Measurements from ENCODE around the gene VWA5A.
A peak's percentile ranks its signal among the peaks of the same experiment; 100 is the strongest.

Gene VWA5A

GRCh38 chr11:124172101-124172500, 56.9 kb downstream of the VWA5A start:
- DNase-seq: peak; percentile 26 to 66

DNA sequence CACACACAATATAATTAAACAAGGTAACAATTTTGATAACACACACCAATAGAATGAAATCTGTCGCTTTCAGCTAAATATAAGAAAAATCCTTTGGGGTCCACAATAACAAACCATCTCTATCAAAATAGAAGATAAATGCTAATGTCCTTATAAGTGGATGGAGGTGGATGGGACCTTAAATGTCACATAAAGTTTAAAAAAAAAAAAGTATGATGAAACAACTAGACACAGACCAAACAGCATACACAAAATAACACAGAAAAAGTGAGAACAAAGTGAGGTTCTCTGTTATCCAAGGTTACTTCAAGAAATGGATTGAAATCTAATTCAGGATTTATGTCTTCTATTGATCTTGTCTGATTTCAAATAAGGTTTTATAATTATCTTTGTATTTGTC, 57.3 kb downstream of the VWA5A start:
- DNase-seq: no peak

- peak; percentile 37 to 71 for DNase-seq
Measured at GRCh38 chr11:124174001-124174583, 58.8 kb downstream of the VWA5A start.

- no peak for DNase-seq
Measured at GRCh38 chr11:124176925-124177715, 61.9 kb downstream of the VWA5A start.

GRCh38 chr11:124179310-124179709, 64.1 kb downstream of the VWA5A start:
- no peak for DNase-seq

DNA sequence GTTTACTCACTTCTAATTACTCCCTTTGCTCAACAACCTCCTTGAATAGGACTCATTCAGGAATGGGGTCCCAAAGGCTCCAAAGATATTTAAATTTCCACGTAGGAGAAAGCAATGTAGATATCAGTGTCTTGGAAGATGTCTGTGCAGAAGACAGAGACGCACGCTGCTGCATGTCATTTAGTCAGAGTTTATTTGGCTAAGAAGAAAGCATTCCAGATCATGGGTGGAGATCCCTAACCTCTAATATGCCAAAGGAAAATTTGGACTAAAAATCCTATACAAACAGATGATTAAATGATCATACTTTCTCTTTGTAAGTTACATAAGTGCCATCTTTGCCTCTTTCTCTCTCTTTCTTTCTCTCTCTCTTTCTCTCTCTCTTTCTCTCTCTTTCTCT, 67.8 kb downstream of the VWA5A start, which contains the start of gene OR10D3:
Gene OR10D3, plus strand, starts transcription at position 278 of the 400 bp plus-strand sequence. CDS start 1,925 bp downstream, outside the sequence.
- no peak for DNase-seq

DNA sequence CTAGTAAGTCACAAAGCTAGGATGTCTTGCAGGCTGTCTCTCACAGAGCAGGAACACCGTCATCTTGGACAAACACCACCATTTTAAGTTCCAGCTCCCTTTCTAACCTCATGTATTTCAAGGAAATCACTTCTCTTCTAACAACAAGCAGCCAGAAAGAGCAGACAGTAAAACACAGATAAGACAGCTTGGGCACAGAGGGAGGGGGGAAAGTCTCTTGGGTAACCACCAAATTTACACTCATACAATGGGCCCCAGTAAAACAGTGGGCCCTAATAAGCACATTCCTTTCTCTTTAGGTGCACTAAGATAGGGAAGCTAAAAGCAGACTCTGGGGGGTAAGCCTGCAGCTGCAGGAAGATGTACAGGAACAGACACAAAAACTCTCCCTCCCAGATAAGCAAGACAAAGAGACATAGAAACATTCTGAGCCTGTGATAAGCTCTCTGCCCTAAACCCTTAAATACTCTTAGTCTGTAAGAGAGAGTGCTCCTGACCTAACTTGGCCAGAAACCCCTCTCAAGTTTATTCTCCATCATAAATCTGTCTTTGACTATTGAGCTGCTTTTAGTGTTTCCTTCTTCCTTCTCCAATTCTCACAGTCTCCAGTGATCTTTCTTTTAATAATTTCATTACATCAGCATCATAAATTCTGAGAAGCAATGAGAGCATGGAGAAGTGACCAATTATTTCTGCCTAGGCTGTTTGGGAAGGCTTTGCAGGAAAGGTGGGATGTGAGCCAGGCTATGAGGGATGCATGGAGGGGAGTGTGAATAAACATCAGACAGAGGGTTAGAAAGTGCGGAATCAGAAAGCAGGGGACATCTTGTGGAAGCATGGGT, 75.3 kb downstream of the VWA5A start:
- no peak for DNase-seq

DNA sequence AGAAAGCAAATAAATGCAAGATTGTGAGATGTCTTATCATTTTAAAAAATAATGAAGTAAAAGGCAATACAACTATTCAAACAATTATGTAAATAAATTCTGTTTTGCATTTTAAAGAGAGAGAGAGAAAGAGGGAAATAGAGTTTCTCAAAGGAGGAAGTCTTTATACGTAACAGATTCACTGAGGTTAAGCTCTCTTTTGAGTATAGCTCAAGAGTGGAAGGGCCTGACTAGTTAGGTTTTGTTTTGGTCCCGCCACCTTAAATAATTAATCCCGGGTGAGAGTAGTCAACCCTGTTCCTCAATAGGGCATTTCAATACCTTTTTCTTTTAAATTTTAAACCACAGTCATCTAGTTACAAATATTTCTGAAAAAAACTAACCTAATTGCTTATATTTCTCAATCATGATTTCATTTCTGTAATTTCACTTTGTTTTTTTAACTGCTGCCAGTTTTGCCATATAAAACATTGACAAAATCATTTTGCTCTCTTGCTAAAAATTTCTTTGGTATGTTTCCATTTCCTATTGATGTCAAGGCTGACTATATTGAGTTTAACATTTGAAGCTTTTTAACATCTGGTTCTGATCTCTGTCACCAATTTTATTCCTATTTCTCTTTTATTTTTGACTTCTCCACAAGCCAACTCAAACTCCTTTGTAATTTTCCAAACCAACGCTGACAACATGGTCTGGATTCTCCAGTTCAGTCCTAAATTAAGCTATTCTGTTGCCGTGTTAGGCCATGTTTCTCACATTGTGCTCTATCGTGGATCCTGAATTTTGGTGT, 78.2 kb downstream of the VWA5A start:
- DNase-seq: peak in 1 of 2 experiments; percentile 9

DNA sequence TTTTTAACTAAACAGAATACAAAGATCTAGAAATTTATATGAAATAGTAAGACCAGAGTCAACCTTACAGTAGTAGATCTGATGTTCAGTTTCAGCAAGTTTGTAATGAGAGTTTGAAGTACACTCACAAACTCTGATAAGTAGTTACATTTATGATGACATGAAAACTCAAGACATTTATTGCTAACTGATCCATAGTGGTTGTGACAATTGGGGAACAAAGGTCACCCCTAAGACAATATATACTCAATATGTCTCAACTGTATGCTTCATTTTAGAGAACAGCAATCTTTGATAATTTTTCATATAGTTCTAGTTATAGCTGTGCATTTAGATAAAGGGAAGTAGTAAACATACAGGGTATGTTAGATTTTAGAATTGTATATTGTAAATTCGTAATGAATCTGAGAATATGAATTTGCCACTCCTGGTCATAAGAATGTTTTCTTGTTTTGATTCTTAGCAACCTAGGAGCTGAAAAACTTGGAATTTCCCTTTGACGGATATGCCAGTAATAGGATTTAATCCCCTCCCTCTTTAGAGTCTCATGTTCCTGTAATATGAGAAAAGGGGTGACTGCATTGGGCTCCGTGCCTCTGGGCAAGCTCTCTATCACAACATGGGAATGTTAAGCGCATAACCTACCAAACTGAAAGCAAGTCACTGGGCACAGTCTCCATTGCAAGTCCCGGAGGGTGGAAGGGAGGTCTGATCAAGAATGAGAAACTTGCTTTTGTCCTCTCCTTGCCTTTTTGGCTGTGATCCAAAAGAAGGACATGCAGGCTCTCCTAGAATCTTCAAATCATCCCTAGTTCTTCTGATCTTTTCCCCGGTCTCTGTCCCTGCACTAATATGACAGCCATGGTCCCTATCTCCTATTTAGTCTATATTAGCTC, 79.3 kb downstream of the VWA5A start:
- DNase-seq: peak in 1 of 2 experiments; percentile 35

DNA sequence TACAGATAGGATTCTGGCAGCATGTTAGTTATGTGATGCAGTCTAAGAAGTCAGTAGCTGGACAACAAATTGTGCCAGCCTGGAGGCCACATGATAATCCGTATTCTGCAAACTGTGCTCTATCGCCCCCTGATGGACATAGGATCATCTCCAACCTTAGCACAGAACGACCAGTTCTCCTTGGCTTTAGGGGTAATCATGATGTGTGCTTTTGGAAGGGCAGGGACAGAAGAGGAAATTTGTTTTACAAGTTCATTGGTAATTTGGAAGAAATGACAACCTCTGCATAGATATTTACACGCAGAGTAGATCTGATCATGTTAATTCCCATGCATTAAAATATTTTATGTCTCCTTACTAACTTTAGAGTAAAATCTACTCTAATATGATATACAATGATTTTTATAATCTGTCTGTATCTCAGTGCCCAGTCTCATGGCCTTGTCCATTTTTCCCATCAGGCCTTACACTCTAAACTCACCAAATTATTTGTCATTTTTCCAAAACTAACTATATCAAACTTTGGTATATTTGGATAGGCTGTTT, 80.0 kb downstream of the VWA5A start:
- peak; percentile 65 to 66 for DNase-seq
